Endothelial cell of umbilical vein (primary cell): ENCODE measurements around the gene GTF2IRD2. TPM values are rescaled to one million over a fixed set of nuclear protein-coding genes. Genes with fewer than 3 reads are reported as not detected.
"Not testable (repeated sequence)": the region's sequence is repeated elsewhere in the genome, so short reads cannot be mapped to it uniquely, and the experiment has no call there.

ENCODE experiments used
- BruUV-seq: library from RNA; stranded (reverse); fragments of 400-500 nt; replicated peaks from 2 replicates; lab custom pipeline; 2021; lab: Mats Ljungman, UMichigan
- CTCF ChIA-PET: fragments of 300-600, 350-600 bp; sonication (Branson Sonifier 250); formaldehyde crosslinking; loops from one replicate; lab custom pipeline; 2021; ENCODE audit warnings: antibody characterized with exemption, inconsistent platforms; lab: Charles Lee
- POLR2A ChIA-PET: fragments of 300-600, 350-600 bp; sonication (Branson Sonifier 250); formaldehyde crosslinking; loops from one replicate; lab custom pipeline; 2021; ENCODE audit warnings: antibody characterized with exemption, inconsistent platforms; lab: Charles Lee
- DNase-seq: peaks from one replicate; pipeline ENCODE4 v3.0.0-alpha.2; 2011; ENCODE audit warnings: low read depth, low spot score
- FAIRE-seq: peaks from 2 replicates; lab custom pipeline; 2011; peaks lifted over from hg19 to GRCh38; lab: Jason Lieb, UNC
- H2AFZ ChIP-seq: 2 replicates; pipeline ENCODE4 v1.6.0; 2012; ENCODE audit warnings: low read depth, low read length, control low read depth, inconsistent platforms
- H3K27ac ChIP-seq: 2 replicates; pipeline ENCODE4 v1.5.1; 2011; ENCODE audit warnings: low read depth, mild to moderate bottlenecking, control low read depth, low read length, moderate library complexity; ENCODE audit not compliant: insufficient read depth
- H3K27me3 ChIP-seq, 2 experiments: 2 replicates each; pipeline versions ENCODE4 v1.6.0 to v1.6.1; 2011; ENCODE audit warnings: low read length in 2 of 2, mixed read lengths in 1 of 2; ENCODE audit not compliant: control insufficient read depth in 2 of 2, insufficient read depth in 2 of 2
- H3K36me3 ChIP-seq, 2 experiments: 2 replicates in 1 of 2; 3 replicates in 1 of 2; pipeline ENCODE4 v1.5.1; 2011; ENCODE audit warnings: low read length in 2 of 2, mild to moderate bottlenecking in 1 of 2, moderate library complexity in 1 of 2; ENCODE audit not compliant: control insufficient read depth in 2 of 2, insufficient read depth in 2 of 2; ENCODE audit errors: extremely low read depth in 1 of 2
- H3K4me1 ChIP-seq: 3 replicates; pipeline ENCODE4 v1.5.1; 2011; ENCODE audit warnings: mild to moderate bottlenecking, low read length; ENCODE audit not compliant: control insufficient read depth, insufficient read depth; ENCODE audit errors: extremely low read depth
- H3K4me2 ChIP-seq: 2 replicates; pipeline ENCODE4 v1.6.1; 2011; ENCODE audit warnings: low read length, control low read depth, mixed read lengths; ENCODE audit not compliant: insufficient read depth
- H3K4me3 ChIP-seq, 3 experiments: fragments of 200-600 bp in 1 of 3; sonication (generic), shearing (Covaris generic) in 1 of 3; replicated peaks in 1 of 3; 2 replicates each; pipeline ENCODE4 v1.5.1; 2011 to 2016; ENCODE audit warnings: control low read depth in 3 of 3, low read length in 3 of 3, mild to moderate bottlenecking in 2 of 3, inconsistent platforms in 1 of 3, low read depth in 1 of 3, moderate library complexity in 1 of 3; ENCODE audit not compliant: insufficient read depth in 1 of 3
- H3K79me2 ChIP-seq: 2 replicates; pipeline ENCODE4 v1.6.0; 2012; ENCODE audit warnings: low read length, inconsistent platforms; ENCODE audit not compliant: control insufficient read depth, insufficient read depth
- H3K9ac ChIP-seq: replicated peaks from 2 replicates; pipeline ENCODE3; 2011; ENCODE audit warnings: low read length, control low read depth; ENCODE audit not compliant: insufficient read depth; ENCODE audit errors: extremely low read depth
- H3K9me1 ChIP-seq: replicated peaks from 3 replicates; pipeline ENCODE4 v1.6.0; 2011; ENCODE audit warnings: mild to moderate bottlenecking, low read length; ENCODE audit not compliant: control insufficient read depth, insufficient read depth; ENCODE audit errors: extremely low read depth
- H3K9me3 ChIP-seq: replicated peaks from 2 replicates; pipeline ENCODE4 v1.5.1; 2012; ENCODE audit warnings: low read length, inconsistent platforms; ENCODE audit not compliant: control insufficient read depth, insufficient read depth
- H4K20me1 ChIP-seq: replicated peaks from 2 replicates; pipeline ENCODE3; 2011; ENCODE audit warnings: mild to moderate bottlenecking, low read length; ENCODE audit not compliant: control insufficient read depth, insufficient read depth; ENCODE audit errors: extremely low read depth
- dilution Hi-C: fragments of 300-500 bp; cut with MboI; formaldehyde crosslinking; loops from one replicate; pipeline ENCODE4 v1.15.0; 2019; ENCODE audit warnings: low sequenced_read_pairs; ENCODE audit not compliant: extremely low pct_ligation_motif_present
- intact Hi-C: fragments of 100-400 bp; cut with micrococcal nuclease; formaldehyde crosslinking; loops from one replicate; pipeline ENCODE4 v1.10.0; 2022
- polyA plus RNA-seq, 4 experiments: library from polyadenylated mRNA; depleted of rRNA in 3 of 4; stranded (reverse) in 3 of 4; unstranded in 1 of 4; fragments of >200 nt; gene quantifications; 2 replicates each; pipeline versions ENCODE4 v1.2.1 to v1.2.3, GENCODE V29; 2011 to 2012; ENCODE audit warnings: missing spikeins in 1 of 4
- total RNA-seq: library from RNA; stranded (reverse); gene quantifications from 2 replicates; pipeline ENCODE4 v1.2.3, GENCODE V29; 2021

Gene GTF2IRD2
- total and polyA plus RNA-seq, 2 donors (not counting 3 experiments of a cell fraction or from before 2014, with no cell fraction given), result 5.2 to 10.0 TPM

- intact Hi-C loops, CTCF ChIA-PET, H3K79me2 ChIP-seq, H3K4me1 ChIP-seq, H3K9me1 ChIP-seq, H3K9me3 ChIP-seq, H3K4me2 ChIP-seq, DNase-seq, dilution Hi-C loops, FAIRE-seq, H3K4me3 ChIP-seq, H3K9ac ChIP-seq, BruUV-seq, H3K27ac ChIP-seq, POLR2A ChIA-PET, H2AFZ ChIP-seq, H4K20me1 ChIP-seq, H3K36me3 ChIP-seq, H3K27me3 ChIP-seq: not testable (repeated sequence)
Measured at GRCh38 chr7:74829959-74830358, 21.4 kb downstream of the GTF2IRD2 start.

- H3K4me3 ChIP-seq, dilution Hi-C loops, FAIRE-seq, H3K4me2 ChIP-seq, H3K27me3 ChIP-seq, H3K4me1 ChIP-seq, H2AFZ ChIP-seq, H3K9me3 ChIP-seq, intact Hi-C loops, BruUV-seq, H3K36me3 ChIP-seq, H3K9me1 ChIP-seq, POLR2A ChIA-PET, DNase-seq, CTCF ChIA-PET, H3K27ac ChIP-seq, H3K9ac ChIP-seq, H4K20me1 ChIP-seq, H3K79me2 ChIP-seq: not testable (repeated sequence)
Measured at GRCh38 chr7:74821259-74821658, 30.1 kb downstream of the GTF2IRD2 start.

DNA sequence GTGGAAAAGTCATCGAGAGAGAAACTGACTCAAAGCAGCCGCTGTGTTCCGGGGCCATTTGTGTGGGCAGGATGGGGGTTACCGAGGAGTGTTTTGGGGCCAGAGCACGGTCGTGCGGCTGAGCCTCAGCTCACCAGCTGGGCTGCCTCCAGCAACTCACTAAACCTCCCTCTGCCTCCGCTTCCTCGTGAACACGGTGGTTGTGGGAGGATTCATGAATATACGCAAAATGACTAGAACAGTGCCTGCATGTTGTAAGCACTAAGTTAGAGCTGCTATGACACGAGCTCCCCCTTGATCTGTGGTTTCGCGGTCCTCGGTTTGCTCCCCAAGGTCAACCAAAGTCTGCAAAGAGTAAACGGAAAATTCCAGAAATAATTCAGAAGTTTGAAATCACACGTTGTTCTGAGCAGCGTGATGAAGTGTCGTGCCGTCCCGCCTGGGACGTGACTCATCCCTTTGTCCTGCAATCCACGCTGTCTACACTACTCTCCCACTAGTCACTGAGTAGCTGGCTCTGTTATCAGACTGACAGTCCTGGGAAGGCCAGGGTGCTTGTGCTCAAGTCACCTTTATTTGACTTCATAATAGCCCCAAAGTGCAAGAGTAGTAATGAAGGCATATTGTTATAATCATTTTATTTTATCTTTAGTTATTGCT is 31.1 kb downstream of the GTF2IRD2 start:
- H3K4me1 ChIP-seq, POLR2A ChIA-PET, H3K9me3 ChIP-seq, H3K27ac ChIP-seq, DNase-seq, H4K20me1 ChIP-seq, intact Hi-C loops, CTCF ChIA-PET, H3K4me2 ChIP-seq, dilution Hi-C loops, H3K36me3 ChIP-seq, BruUV-seq, H3K4me3 ChIP-seq, H3K9ac ChIP-seq, H3K79me2 ChIP-seq, H2AFZ ChIP-seq, H3K27me3 ChIP-seq, H3K9me1 ChIP-seq, FAIRE-seq: not testable (repeated sequence)

DNA sequence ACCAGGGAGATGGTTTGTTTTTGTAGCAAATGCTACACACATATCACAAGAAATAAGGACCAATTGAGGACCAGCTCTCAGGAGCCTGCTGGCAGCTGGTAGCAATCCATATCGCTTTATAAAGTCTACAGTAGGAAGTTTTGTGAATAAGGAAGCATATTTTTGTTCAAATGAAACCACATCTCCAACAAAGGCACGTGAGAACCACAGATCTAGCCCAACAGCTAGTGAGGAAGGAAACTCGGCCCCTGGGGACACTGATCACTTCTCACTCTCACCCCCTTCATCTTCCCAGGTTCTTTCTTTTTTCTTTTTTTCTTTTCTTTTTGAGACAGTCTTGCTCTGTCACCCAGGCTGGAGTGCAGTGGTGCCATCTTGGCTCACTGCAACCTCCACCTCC is 35.5 kb downstream of the GTF2IRD2 start:
- CTCF ChIA-PET, FAIRE-seq, DNase-seq, H2AFZ ChIP-seq, H3K4me1 ChIP-seq, POLR2A ChIA-PET, H3K9me1 ChIP-seq, intact Hi-C loops, dilution Hi-C loops, H3K27me3 ChIP-seq, H3K79me2 ChIP-seq, H3K36me3 ChIP-seq, H3K4me2 ChIP-seq, H3K4me3 ChIP-seq, H3K27ac ChIP-seq, H3K9ac ChIP-seq, H3K9me3 ChIP-seq, BruUV-seq, H4K20me1 ChIP-seq: not testable (repeated sequence)
